ENCODE results near the gene NT5C.
A peak's percentile ranks its signal among the peaks of the same experiment; 100 is the strongest.

Gene NT5C

DNA sequence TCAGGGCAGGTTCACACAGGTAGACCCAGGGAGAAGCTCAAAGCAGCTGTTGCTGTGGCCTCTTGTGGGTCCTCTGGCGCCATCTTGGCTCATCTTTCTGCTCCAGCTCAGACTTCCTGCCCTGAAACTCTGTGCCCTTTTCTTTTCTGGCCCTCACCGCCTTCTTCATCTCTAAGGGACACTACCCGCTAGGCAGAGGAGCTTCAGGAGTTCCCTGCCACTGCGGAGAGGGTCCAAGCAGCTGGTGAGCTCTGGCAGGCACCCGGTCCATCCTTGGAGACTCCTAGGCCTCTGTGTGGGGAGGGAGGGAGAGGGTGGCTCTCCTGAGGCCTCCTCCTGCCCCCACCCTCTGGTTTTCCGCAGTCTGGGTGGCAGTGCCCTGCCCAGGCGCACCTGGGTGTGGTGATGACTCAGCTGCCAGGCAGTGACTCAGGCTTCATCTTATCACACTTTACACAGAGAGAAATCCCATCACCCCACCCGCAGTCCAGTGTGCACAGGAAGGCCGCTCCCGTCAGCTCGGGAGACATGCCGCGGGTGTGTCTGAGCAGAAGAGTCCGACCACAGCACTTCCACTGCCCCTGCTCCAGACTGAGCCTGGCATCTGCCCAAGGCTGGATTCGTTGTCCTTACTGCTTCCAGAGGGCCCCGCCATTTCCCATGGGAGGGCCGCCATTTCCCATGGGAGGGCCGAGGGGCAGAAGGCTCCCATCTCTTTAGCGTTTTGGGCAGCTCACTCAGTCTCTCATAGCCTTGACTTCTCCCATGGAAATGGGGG lies 7.3 kb downstream of the NT5C start:
- DNase-seq: peak; percentile 30 to 52 (median 48)

DNA sequence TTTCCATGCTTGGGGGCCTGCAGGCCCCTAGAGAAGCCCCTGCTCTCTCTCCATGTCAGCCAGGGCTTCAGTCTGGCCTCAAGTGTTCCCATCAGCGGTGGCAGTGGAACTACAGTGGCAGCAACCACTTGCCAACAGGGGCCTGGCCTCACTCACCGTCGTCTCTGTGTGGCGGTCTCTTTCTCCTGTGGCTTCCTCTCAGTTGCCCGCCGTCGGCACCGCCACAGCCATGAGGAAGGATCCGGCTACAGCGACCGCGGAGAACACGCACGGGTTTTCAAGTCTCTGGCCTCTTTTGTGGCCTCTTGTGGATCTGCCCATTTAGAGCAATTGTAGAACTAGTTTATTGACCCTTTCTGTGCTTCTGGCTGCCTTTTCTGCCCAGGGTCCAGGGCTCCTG lies 13.2 kb downstream of the NT5C start:
- peaks cover 5% of the 10 kb centered on the region for H3K4me1 ChIP-seq (ENCODE audit: control insufficient read depth, insufficient read depth, low read length, poor library complexity, severe bottlenecking)
- no peaks in the 10 kb centered on the region for H3K9me3 ChIP-seq (ENCODE audit: control insufficient read depth, low read length)
- H3K36me3 ChIP-seq (ENCODE audit: control insufficient read depth, insufficient read depth, low read length): peaks cover 6% of the 10 kb centered on the region
- no peaks in the 10 kb centered on the region for H3K27me3 ChIP-seq (replicated peaks; ENCODE audit: control insufficient read depth, insufficient read depth, low read length, poor library complexity, severe bottlenecking)
- H3K4me3 ChIP-seq (ENCODE audit: insufficient read depth, low read depth, low read length, poor library complexity, severe bottlenecking): no peak overlapping the region
- no peak for DNase-seq
- H3K27ac ChIP-seq (ENCODE audit: insufficient read depth, low read length, poor library complexity, severe bottlenecking): no peak overlapping the region

More for the DNA sequence above, 7.3 kb downstream of the NT5C start:
- Histone ChIP-seq H3K4me3 (ENCODE audit: insufficient read depth, low read depth, low read length, poor library complexity, severe bottlenecking) (no peak overlapping the region), H3K9me3 (ENCODE audit: control insufficient read depth, low read length) (no peaks in the 10 kb centered on the region), H3K27me3 (replicated peaks; ENCODE audit: control insufficient read depth, insufficient read depth, low read length, poor library complexity, severe bottlenecking) (no peaks in the 10 kb centered on the region), H3K27ac (ENCODE audit: insufficient read depth, low read length, poor library complexity, severe bottlenecking) (peak overlapping the region; percentile 37), H3K4me1 (ENCODE audit: control insufficient read depth, insufficient read depth, low read length, poor library complexity, severe bottlenecking) (peaks cover 26% of the 10 kb centered on the region), H3K36me3 (ENCODE audit: control insufficient read depth, insufficient read depth, low read length) (peaks cover 6% of the 10 kb centered on the region)

DNA sequence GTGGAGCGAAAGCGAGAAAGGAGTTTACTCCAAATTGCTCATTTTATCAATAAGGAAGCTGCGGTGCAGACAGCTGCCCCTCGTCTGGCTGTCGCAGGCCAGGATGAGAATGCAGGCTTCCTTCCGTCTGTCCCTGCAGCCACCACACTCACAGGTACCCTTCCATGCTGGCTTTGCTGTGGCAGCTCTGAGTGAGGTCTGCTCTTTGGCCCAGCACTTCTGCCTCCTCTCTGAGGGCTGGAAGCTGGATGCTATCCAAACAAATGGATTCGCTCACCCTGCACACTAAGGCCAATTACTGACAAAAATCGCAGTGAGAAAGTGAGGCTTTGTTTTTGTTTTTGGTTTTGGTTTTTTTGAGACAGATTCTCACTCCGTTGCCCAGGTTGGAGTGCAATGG lies 14.8 kb downstream of the NT5C start:
- no peak for DNase-seq
- Histone ChIP-seq H3K9me3 (ENCODE audit: control insufficient read depth, low read length) (no peaks in the 10 kb centered on the region), H3K27ac (ENCODE audit: insufficient read depth, low read length, poor library complexity, severe bottlenecking) (no peak overlapping the region), H3K27me3 (replicated peaks; ENCODE audit: control insufficient read depth, insufficient read depth, low read length, poor library complexity, severe bottlenecking) (no peaks in the 10 kb centered on the region), H3K4me3 (ENCODE audit: insufficient read depth, low read depth, low read length, poor library complexity, severe bottlenecking) (no peak overlapping the region), H3K4me1 (ENCODE audit: control insufficient read depth, insufficient read depth, low read length, poor library complexity, severe bottlenecking) (peaks cover 5% of the 10 kb centered on the region), H3K36me3 (ENCODE audit: control insufficient read depth, insufficient read depth, low read length) (peaks cover 6% of the 10 kb centered on the region)

DNA sequence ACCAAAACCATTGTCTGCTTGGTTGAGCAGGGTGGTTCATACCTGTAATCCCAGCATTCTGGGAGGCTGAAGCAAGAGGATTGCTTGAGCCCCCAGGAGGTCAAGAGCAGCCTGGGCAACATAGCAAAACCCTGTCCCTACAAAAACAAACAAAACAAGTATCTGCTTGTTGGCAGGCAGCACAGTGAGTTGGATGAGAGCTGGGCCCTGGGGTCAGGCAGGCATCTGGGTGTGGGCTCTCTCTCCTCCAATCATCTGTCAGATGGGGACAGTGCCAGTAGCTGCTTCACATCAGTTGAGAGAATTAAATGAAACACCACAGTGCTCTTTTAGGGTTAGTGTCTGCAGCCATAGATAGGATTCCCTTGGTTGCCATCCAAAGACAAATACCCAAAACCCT lies 16.0 kb downstream of the NT5C start:
- Histone ChIP-seq H3K9me3 (ENCODE audit: control insufficient read depth, low read length) (no peaks in the 10 kb centered on the region), H3K27me3 (replicated peaks; ENCODE audit: control insufficient read depth, insufficient read depth, low read length, poor library complexity, severe bottlenecking) (no peaks in the 10 kb centered on the region), H3K4me3 (ENCODE audit: insufficient read depth, low read depth, low read length, poor library complexity, severe bottlenecking) (no peak overlapping the region), H3K36me3 (ENCODE audit: control insufficient read depth, insufficient read depth, low read length) (peaks cover 2% of the 10 kb centered on the region), H3K27ac (ENCODE audit: insufficient read depth, low read length, poor library complexity, severe bottlenecking) (no peak overlapping the region), H3K4me1 (ENCODE audit: control insufficient read depth, insufficient read depth, low read length, poor library complexity, severe bottlenecking) (peaks cover 14% of the 10 kb centered on the region)
- no peak for DNase-seq

DNA sequence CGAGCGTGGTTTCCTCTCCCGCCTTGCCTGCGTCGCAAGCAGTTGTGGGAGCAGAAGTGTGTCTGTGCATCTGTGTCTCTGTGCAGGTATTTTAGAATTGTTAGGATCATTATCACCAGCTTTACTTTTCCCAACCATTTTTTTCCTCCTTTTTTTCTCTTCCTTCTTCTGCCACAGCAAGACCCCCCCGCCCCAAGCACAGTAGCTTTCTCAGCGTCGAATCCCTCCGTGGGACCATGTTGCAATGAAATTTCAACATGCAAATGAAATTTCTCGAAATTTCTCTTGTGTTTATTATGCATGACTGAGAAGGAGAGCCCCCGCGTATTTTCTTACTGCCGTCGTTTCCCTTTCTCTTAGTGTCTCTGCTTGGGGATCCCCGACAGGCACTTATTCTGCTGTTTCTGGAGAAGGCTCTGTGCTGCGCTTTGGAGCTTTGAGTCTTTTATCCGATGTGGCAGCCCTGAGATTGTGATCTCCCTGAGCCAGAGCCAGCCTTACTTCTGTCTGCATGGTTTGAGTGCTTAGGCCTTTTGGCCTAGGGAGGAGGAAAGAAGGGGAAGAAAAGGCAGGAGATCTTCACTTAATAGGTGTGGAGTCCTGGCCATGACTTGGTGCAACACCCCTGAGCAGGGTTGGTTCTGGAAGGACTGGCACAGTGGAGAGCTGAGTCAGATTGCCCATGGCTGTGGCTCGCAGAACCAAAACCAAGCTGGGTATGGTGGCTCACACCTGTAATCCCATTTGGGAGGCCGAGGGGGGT lies 16.8 kb downstream of the NT5C start:
- Histone ChIP-seq H3K4me1 (ENCODE audit: control insufficient read depth, insufficient read depth, low read length, poor library complexity, severe bottlenecking) (peaks cover 18% of the 10 kb centered on the region), H3K36me3 (ENCODE audit: control insufficient read depth, insufficient read depth, low read length) (no peaks in the 10 kb centered on the region), H3K9me3 (ENCODE audit: control insufficient read depth, low read length) (no peaks in the 10 kb centered on the region), H3K27ac (ENCODE audit: insufficient read depth, low read length, poor library complexity, severe bottlenecking) (peak overlapping the region; percentile 45), H3K4me3 (ENCODE audit: insufficient read depth, low read depth, low read length, poor library complexity, severe bottlenecking) (peak overlapping the region; percentile 53), H3K27me3 (replicated peaks; ENCODE audit: control insufficient read depth, insufficient read depth, low read length, poor library complexity, severe bottlenecking) (no peaks in the 10 kb centered on the region)
- DNase-seq: no peak

DNA sequence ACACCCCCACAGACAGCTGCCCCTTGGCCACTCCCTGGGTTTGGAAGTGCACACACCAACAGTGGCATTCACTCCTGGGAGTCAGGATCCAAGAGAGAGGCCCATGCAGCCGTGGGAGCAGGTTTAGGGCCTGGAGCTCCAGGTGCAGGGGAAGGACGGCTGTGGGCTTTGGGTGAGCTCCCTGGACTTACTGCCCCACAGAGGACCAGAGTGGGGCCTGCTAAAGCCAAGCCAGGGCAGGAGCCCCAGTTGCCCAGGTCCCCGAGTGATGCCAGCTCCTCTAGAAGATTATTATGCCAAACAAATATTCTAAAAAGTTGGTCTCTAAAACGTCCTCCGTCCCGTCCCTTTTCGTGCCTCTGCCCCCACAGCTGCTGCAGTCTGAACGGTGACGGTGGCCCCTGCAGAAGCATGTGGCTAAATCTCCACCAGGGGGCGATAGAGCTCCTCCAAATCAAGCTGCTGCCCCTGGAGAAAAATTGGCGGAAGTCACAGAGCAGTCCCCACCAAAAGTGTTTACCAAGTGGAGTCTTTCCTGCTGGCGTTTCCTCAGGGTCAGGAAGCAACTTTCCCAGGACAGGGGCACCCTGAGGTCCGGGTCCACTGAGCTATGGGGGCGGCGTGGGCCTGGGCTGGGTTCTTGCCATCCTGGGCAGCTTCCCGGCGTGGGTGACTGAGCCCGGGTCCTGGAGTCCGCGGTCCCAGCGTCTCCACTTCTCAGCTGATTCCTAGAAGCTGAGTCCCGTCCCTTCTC lies 17.6 kb downstream of the NT5C start:
- peak; percentile 74 to 86 (median 80) for DNase-seq
- H3K27ac ChIP-seq (ENCODE audit: insufficient read depth, low read length, poor library complexity, severe bottlenecking): peak overlapping the region; percentile 45
- no peaks in the 10 kb centered on the region for H3K36me3 ChIP-seq (ENCODE audit: control insufficient read depth, insufficient read depth, low read length)
- H3K9me3 ChIP-seq (ENCODE audit: control insufficient read depth, low read length): no peaks in the 10 kb centered on the region
- peak overlapping the region; percentile 53 for H3K4me3 ChIP-seq (ENCODE audit: insufficient read depth, low read depth, low read length, poor library complexity, severe bottlenecking)
- H3K27me3 ChIP-seq (replicated peaks; ENCODE audit: control insufficient read depth, insufficient read depth, low read length, poor library complexity, severe bottlenecking): no peaks in the 10 kb centered on the region
- peaks cover 18% of the 10 kb centered on the region for H3K4me1 ChIP-seq (ENCODE audit: control insufficient read depth, insufficient read depth, low read length, poor library complexity, severe bottlenecking)

DNA sequence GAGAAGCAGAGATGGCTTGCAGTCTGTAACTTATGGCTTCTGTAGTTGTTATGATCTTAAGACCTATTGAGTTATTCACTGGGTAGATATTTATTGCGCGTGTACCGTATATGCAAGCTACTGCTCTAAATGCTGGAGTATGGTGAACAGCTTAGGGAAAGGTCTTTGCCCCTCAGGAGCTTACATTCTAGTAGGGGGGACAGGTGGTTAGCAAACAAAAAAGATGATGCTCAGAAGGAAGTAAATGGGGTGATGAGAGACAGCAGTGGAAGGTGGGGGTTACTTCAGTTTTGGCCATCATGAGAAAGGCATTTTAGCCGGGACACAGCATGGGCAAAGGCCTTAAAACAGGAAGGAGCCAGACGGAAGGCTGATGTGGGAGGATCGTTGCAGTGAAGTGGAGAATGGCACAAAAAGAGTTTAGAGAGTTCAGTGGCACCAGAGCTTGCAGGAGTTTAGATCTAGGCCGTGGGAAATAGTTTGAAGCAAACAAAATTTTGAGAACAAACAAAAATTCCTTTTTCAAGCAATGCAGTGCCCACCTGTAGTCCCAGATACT lies 19.7 kb downstream of the NT5C start:
- H3K36me3 ChIP-seq (ENCODE audit: control insufficient read depth, insufficient read depth, low read length): no peaks in the 10 kb centered on the region

DNA sequence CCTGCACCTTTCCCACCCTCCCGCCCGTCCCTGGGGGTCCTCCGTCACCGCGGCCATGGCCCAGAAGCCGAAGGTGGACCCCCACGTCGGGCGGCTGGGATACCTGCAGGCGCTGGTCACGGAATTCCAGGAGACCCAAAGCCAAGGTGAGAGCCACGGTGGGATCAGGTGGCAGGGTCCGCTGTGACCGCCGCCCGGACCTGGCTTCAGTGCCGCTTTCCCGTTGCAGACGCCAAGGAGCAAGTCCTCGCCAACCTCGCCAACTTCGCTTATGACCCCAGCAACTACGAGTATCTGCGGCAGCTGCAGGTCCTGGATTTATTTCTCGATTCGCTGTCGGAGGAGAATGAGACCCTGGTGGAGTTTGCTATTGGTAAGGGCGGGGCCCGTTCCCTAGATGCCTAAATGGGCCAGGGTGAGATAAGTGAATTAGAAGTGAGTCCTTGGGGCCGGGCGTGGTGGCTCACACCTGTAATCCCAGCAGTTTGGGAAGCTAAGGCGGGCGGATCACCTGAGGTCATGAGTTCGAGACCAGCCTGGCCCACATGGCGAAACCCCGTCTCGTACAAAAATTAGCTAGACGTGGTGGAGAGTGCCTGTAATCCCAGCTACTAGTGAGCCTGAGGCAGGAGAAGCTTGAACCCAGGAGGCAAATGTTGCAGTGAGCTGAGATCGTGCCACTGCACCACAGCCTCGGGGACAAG lies 21.2 kb downstream of the NT5C start:
- H3K27ac ChIP-seq (ENCODE audit: insufficient read depth, low read length, poor library complexity, severe bottlenecking): peak overlapping the region; percentile 62
- H3K9me3 ChIP-seq (ENCODE audit: control insufficient read depth, low read length): no peaks in the 10 kb centered on the region
- no peak for DNase-seq
- peaks cover 15% of the 10 kb centered on the region for H3K4me1 ChIP-seq (ENCODE audit: control insufficient read depth, insufficient read depth, low read length, poor library complexity, severe bottlenecking)
- peak overlapping the region; percentile 84 for H3K4me3 ChIP-seq (ENCODE audit: insufficient read depth, low read depth, low read length, poor library complexity, severe bottlenecking)
- no peaks in the 10 kb centered on the region for H3K27me3 ChIP-seq (replicated peaks; ENCODE audit: control insufficient read depth, insufficient read depth, low read length, poor library complexity, severe bottlenecking)
- no peaks in the 10 kb centered on the region for H3K36me3 ChIP-seq (ENCODE audit: control insufficient read depth, insufficient read depth, low read length)

More for the DNA sequence above, 19.7 kb downstream of the NT5C start:
- Histone ChIP-seq H3K9me3 (ENCODE audit: control insufficient read depth, low read length) (no peaks in the 10 kb centered on the region), H3K4me3 (ENCODE audit: insufficient read depth, low read depth, low read length, poor library complexity, severe bottlenecking) (no peak overlapping the region), H3K27me3 (replicated peaks; ENCODE audit: control insufficient read depth, insufficient read depth, low read length, poor library complexity, severe bottlenecking) (no peaks in the 10 kb centered on the region), H3K27ac (ENCODE audit: insufficient read depth, low read length, poor library complexity, severe bottlenecking) (peak overlapping the region; percentile 13), H3K4me1 (ENCODE audit: control insufficient read depth, insufficient read depth, low read length, poor library complexity, severe bottlenecking) (peaks cover 18% of the 10 kb centered on the region)
- DNase-seq: no peak

DNA sequence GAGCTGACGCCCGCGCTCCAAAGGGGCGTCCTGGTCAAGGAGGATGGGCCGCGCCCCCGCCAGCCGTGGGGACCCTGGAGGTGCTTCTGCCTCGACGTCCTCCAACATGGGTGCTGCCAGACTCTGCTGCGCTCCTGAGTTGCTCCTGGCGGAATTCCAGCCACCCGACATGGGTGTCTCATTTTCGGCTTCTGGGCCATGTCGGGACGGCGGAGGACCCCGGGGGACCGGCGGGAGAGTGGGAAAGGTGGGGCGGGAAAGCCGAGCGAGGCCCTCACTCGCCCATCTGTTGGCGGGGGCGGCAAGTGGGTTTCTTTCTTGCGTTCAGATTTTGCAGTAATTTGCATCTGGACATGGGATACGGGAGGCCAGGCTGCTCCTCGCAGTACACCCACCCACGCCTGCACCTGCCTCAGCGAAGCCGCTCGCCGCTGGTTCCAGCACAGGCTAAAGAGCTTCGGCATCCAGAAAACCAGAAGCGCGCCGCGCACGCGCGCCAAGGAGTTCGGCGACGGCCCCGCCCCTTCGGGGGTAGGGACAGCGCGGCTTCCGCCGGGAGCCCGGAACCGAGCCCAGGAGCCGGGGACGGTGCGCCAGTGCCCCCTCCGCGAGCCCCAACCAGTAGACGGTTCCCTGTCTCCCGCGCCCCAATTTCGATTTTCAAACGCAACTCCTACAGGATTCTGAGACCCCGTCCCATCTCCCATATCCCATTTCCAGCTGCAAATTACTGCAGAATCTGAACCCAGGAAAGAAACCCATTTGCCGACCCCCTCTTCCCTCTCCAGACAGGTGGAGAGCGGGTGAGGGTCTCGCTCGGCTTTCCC lies 21.9 kb downstream of the NT5C start, which contains the start of gene ARMC7:
ARMC7 (plus strand) TSS at position 563 of the 827 bp plus-strand sequence. CDS start 320 bp downstream, outside the sequence.
- H3K27me3 ChIP-seq (replicated peaks; ENCODE audit: control insufficient read depth, insufficient read depth, low read length, poor library complexity, severe bottlenecking): no peaks in the 10 kb centered on the region
- peak within 1 kb of the TSS; percentile 62 for H3K27ac ChIP-seq (ENCODE audit: insufficient read depth, low read length, poor library complexity, severe bottlenecking)
- no peaks in the 10 kb centered on the region for H3K9me3 ChIP-seq (ENCODE audit: control insufficient read depth, low read length)
- H3K36me3 ChIP-seq (ENCODE audit: control insufficient read depth, insufficient read depth, low read length): no peaks in the 10 kb centered on the region
- peak within 1 kb of the TSS; percentile 84 for H3K4me3 ChIP-seq (ENCODE audit: insufficient read depth, low read depth, low read length, poor library complexity, severe bottlenecking)
- H3K4me1 ChIP-seq (ENCODE audit: control insufficient read depth, insufficient read depth, low read length, poor library complexity, severe bottlenecking): peaks cover 12% of the 10 kb centered on the region
- peak; percentile 81 to 87 (median 83) for DNase-seq

All from effector memory CD4-positive, alpha-beta T cell (primary cell).